GM21381 (cell line): ENCODE results near the gene OR4C6.

ENCODE experiments used
- ATAC-seq: cut with Tn5 transposase; IDR thresholded peaks from one replicate; pipeline ENCODE4 v1.9.1; 2021; ENCODE audit warnings: mild to moderate bottlenecking, moderate library complexity; ENCODE audit not compliant: unreplicated experiment

The OR4C6 gene

GRCh38 chr11:55661901-55662300, at the start of gene OR4C6:
Gene OR4C6 (plus strand): TSS chr11:55662201. CDS start chr11:55665167, 2,966 bp downstream.
- no peak for ATAC-seq

- ATAC-seq, result no peak
Measured at GRCh38 chr11:55624531-55624930, 37.5 kb upstream of the OR4C6 start.

GRCh38 chr11:55634813-55635212, 27.2 kb upstream of the OR4C6 start, which contains the start of gene OR4P4:
Gene OR4P4 (plus strand): TSS chr11:55635113.
- no peak for ATAC-seq

GRCh38 chr11:55648027-55648426, 14.0 kb upstream of the OR4C6 start, which contains the start of gene OR4S2:
Gene OR4S2 (plus strand): TSS chr11:55648327. CDS start chr11:55650904, 2,577 bp downstream.
- no peak for ATAC-seq

- ATAC-seq, result no peak
Measured at GRCh38 chr11:55652560-55652959, 9.4 kb upstream of the OR4C6 start.

- ATAC-seq, result no peak
Measured at GRCh38 chr11:55655096-55655495, 6.9 kb upstream of the OR4C6 start.

GRCh38 chr11:55658031-55658573, 3.9 kb upstream of the OR4C6 start:
- ATAC-seq, result peak; percentile 96

GRCh38 chr11:55658608-55659007, 3.4 kb upstream of the OR4C6 start:
- peak; percentile 23 for ATAC-seq

GRCh38 chr11:55669376-55669775, 7.4 kb downstream of the OR4C6 start:
- no peak for ATAC-seq

- ATAC-seq, result no peak
Measured at GRCh38 chr11:55673860-55674259, 11.9 kb downstream of the OR4C6 start.

GRCh38 chr11:55697817-55698216, 35.8 kb downstream of the OR4C6 start:
- peak; percentile 58 for ATAC-seq

GRCh38 chr11:55701429-55701828, 39.4 kb downstream of the OR4C6 start:
- ATAC-seq, result no peak

- no peak for ATAC-seq
Measured at GRCh38 chr11:55707029-55707428, 45.0 kb downstream of the OR4C6 start.

- ATAC-seq, result no peak
Measured at GRCh38 chr11:55714982-55715888, 53.2 kb downstream of the OR4C6 start.
